Activated naive CD8-positive, alpha-beta T cell treated with anti-CD3 and anti-CD28 coated beads, Interleukin-2, amount 50 U/mL, for 24 hours (primary cell): ENCODE data around the gene NDUFV1.
A peak's percentile ranks its signal among the peaks of the same experiment; 100 is the strongest.
"Not testable (repeated sequence)": the region's sequence is repeated elsewhere in the genome, so short reads cannot be mapped to it uniquely, and the experiment has no call there.

Experiments used
- ATAC-seq: fragments of 150-1000 bp; cut with Tn5 transposase; one replicate; pipeline ENCODE4 v1.10.0; 2021
- DNase-seq: peaks from one replicate; pipeline ENCODE4 v3.0.0; 2021
- H3K27ac Mint-ChIP-seq: one replicate; pipeline ENCODE4 v1.8.0; 2021; ENCODE audit warnings: mild to moderate bottlenecking, mixed read lengths
- H3K27me3 Mint-ChIP-seq: one replicate; pipeline ENCODE4 v1.8.0; 2021; ENCODE audit warnings: mixed read lengths
- H3K36me3 Mint-ChIP-seq: one replicate; pipeline ENCODE4 v1.8.0; 2021; ENCODE audit warnings: low read depth, mixed read lengths
- H3K4me1 Mint-ChIP-seq: one replicate; pipeline ENCODE4 v1.8.0; 2021; ENCODE audit warnings: mixed read lengths
- H3K4me3 Mint-ChIP-seq: one replicate; pipeline ENCODE4 v1.8.0; 2021; ENCODE audit warnings: mild to moderate bottlenecking, moderate library complexity, mixed read lengths
- H3K9me3 Mint-ChIP-seq: one replicate; pipeline ENCODE4 v1.8.0; 2021; ENCODE audit warnings: mixed read lengths

Gene NDUFV1

DNA sequence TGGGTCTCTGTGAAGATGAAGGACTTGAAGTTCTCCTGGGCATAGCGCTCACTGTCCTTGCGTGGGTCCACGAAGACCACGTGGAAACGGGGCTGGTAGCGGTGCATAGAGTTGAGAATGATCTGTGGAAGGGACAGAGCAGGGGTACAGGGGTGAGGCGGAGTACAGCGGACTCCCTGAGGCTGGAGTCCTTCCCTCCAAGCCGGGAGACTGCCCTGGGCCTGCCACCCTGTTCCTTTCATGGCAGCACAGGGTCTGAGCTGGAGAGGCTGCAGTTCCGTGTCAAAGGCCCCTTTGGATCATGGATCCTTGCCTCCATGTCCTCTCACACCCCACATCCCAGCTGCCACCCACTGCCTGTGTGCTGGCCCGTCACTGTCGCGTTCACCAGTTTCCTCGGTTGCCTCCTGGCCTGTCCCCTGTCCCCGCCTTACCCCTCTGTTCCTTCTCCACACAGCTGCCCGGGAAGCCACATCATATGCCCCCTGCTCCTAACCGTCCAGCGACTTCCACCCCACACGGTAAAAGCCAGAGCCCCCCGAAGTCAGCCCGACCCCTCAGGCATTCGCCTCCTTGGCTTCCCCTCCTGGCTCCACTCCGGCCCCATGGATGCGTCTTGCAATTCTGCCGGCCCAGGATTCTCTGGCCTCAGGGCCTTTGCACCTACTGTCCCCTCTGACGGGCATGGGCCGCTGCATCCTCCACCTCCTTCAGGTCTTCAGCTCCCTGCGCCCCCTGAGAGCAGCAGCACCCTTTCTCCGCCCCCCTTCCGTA, 26.4 kb downstream of the NDUFV1 start:
- Mint-ChIP-seq H3K36me3 (no peaks in the 10 kb centered on the region), H3K9me3 (no peaks in the 10 kb centered on the region), H3K4me1 (peaks cover 9% of the 10 kb centered on the region), H3K27ac (no peak overlapping the region), H3K27me3 (no peaks in the 10 kb centered on the region), H3K4me3 (no peak overlapping the region)
- DNase-seq (no peak), ATAC-seq (no peak)

DNA sequence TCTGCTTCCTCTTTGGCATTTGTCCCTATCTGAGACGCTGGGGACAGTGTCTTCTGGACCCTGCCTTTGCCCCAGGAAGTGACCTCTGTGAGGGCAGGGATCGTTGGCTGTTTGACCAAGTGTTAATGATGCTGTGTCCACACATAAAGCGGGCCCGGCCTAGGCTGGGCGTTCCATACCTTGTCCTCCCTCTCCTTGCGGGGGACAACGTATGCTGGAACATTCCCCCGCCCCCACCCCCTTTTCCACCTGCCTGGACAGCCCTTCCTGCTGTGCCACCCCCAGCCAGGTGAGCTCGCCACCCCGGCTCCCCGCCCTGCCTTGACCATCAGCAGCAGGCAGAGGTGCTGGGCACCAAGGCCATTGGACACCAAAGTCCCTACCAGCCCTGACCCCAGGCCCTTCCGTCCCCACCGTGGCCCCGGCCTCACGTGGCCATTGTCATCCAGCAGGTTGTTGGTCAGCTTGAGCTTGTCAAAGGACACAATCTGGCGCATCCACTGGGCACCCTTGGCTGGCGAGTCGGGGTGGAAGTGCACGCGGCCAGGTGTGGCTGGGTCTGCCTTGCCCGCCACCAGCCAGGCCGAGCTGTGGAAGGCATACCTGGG, 27.1 kb downstream of the NDUFV1 start:
- Mint-ChIP-seq H3K27me3 (no peaks in the 10 kb centered on the region), H3K4me1 (peaks cover 9% of the 10 kb centered on the region), H3K36me3 (no peaks in the 10 kb centered on the region), H3K9me3 (no peaks in the 10 kb centered on the region), H3K27ac (no peak overlapping the region), H3K4me3 (no peak overlapping the region)
- ATAC-seq (no peak), DNase-seq (no peak)

DNA sequence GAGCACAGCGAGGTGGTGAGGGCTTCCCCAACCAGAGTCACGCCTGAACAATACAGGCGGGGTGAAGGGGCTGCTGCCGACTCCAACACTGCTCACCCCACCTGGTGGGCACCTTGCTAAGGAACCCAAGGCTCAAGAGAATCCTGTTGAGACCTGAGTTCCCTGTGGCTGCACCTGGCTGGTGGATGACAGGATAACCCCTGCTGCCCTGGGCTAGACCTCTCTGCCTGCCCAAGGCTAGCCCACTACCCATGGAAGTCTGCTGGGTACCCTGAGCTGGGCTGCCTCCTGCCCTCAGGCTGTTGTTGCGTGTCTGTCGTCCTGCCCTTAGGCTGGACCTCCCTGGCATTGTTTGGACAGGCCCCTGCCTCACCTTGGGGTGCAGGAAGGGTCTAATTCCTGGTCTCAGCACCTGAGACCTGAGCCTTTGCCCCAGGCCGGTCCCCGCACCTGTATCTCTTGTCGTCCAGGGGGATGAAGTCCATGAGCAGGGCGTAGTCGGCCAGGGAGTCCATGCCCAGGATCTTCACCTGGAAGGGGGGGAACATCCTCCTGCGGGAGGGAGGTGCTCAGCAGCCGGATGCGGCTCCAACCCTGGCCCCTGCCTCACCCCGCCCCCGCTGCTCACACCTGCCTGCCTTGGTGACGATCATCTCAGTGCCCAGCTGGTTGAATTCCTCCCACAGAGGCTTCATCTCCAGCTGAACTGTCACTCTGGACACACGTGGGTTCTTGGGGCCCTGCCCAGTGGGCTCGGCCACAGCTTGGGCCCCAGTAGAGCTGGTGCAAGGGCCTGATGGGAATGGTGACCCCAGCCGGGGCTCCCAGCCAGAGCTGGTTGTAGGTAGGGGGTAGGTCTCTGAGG, 27.9 kb downstream of the NDUFV1 start:
- Mint-ChIP-seq H3K4me3 (no peak overlapping the region), H3K9me3 (no peaks in the 10 kb centered on the region), H3K27me3 (no peaks in the 10 kb centered on the region), H3K27ac (no peak overlapping the region), H3K4me1 (peaks cover 9% of the 10 kb centered on the region), H3K36me3 (no peaks in the 10 kb centered on the region)
- no peak for DNase-seq
- no peak for ATAC-seq

DNA sequence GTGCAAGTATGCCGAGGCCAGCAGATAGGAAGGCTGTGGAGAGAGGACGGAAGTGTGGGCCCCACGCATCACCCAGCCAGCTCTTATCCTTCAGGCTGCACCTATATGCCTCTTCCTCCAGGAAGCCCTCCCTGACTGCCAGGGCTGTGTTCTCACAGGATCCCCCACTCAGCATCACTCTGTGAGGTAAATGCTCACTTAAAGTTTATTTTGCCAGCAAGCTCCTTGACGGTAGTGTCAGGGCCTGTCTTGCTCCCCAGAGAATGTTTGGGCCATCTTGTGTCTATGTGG, 28.4 kb downstream of the NDUFV1 start:
- Mint-ChIP-seq H3K27me3 (no peaks in the 10 kb centered on the region), H3K4me1 (peaks cover 9% of the 10 kb centered on the region), H3K27ac (no peak overlapping the region), H3K36me3 (no peaks in the 10 kb centered on the region), H3K4me3 (no peak overlapping the region), H3K9me3 (no peaks in the 10 kb centered on the region)
- ATAC-seq, result no peak
- no peak for DNase-seq

DNA sequence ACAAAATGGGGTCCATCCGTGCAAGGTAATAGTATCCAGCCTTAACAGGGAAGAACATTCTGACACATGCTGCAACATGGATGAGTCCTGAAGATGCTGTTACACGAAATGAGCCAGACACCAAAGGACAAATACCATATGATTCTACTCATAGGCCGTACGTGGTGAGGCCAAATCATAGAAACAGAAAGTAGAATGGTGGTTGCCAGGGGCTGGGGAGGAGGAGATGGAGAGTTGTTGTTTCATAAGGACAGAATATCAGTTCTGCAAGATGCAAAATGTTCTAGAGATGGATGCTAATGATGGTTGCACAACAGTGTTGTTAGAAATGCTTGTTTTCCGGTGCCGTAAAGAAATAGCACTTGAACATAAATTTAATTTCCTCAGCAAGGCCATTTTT, 30.2 kb downstream of the NDUFV1 start:
- DNase-seq (no peak), ATAC-seq (no peak)
- peaks cover 4% of the 10 kb centered on the region for H3K4me1 Mint-ChIP-seq
- H3K4me3 Mint-ChIP-seq, result no peak overlapping the region
- H3K36me3 Mint-ChIP-seq, result no peaks in the 10 kb centered on the region
- H3K27ac Mint-ChIP-seq, result no peak overlapping the region
- H3K9me3 Mint-ChIP-seq, result no peaks in the 10 kb centered on the region
- H3K27me3 Mint-ChIP-seq, result no peaks in the 10 kb centered on the region

DNA sequence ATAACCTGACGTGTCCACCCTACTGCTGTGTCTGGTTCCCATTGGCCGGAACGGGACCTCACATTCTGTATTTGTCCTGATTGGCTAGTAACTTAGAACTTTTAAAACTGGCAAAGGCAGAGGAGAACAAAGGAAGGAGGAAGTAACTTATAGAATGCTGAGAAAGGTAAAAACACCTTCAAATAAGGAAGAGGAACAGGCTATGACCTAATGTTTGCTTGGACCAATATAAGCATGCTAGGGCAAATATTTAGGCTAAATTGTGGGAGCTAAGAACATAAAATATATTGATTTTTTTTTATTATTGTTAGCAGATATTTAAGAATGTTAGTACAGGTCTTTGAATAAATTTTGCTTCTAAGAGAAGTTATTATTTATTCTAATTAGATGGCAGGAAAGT, 30.7 kb downstream of the NDUFV1 start:
- H3K4me3 Mint-ChIP-seq, H3K36me3 Mint-ChIP-seq, H3K9me3 Mint-ChIP-seq, DNase-seq, H3K27ac Mint-ChIP-seq, ATAC-seq, H3K27me3 Mint-ChIP-seq, H3K4me1 Mint-ChIP-seq: not testable (repeated sequence)

DNA sequence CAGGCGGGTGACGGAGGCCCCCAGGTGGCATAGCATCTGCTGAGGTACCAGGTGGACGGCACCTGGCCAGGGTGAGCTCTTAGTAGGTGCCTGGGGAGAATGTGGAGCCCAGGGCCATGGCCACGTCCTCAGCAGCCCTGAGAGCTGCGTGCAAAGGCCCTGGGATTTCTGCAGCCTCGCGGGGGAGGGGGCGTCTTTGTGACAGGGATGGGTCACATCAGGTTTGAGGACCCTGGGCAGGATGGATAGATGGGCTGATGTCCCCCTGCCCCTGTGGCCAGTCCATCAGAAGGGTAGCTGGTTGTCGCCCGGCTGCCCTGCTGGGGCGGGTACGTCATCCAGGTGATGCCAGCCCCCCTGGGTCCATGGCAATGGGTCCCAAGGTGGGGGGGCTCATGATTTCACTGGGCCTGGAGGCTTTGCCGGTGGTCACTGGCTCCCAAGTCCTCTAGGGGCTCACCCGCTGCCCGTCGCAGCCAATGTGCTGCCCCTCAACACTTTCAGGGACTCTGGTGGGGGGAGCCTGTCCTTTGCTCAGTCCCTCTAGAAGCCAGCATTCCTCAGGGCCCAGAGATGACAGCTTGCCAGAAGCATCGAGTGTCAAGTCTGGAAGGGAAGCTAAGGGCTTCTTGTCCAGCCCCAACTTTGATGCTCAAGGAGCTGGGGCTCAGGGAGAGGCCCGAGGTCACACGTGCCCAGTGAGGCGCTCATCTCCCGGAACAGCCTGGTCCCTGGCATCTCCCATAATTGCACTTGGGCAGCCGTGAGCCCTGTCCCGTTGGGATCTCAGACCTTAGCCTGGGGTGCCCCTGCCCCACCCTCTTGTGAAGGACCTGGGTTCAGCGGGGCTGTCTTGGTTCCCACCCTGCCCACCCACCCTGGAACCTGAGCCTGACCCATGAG, 32.0 kb downstream of the NDUFV1 start:
- H3K27me3 Mint-ChIP-seq, result no peaks in the 10 kb centered on the region
- no peak overlapping the region for H3K27ac Mint-ChIP-seq
- DNase-seq (no peak), ATAC-seq (no peak)
- no peaks in the 10 kb centered on the region for H3K9me3 Mint-ChIP-seq
- peaks cover 4% of the 10 kb centered on the region for H3K4me1 Mint-ChIP-seq
- no peak overlapping the region for H3K4me3 Mint-ChIP-seq
- no peaks in the 10 kb centered on the region for H3K36me3 Mint-ChIP-seq

DNA sequence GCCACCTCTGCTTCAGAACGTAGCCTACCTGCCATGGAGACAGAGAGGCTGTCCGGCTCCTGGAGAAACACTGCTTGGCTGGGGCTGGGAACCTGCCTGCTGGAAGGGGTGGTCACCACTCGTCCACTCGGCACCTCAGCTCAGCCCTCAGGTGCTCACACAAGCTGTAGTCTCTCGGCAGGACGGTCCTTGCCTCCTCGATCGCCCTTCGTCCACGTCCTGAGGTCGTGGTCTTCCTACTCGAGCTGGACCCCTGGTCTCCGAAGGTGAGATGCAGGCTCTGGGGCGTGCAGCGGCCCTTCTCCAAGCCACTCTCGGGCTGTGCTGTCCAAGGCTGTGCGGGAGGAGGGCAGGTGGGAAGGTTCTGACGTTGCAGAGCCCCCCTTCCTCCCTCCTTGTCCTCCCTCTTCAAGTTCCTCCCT, 32.7 kb downstream of the NDUFV1 start, which contains the start of gene TBX10:
TSS of gene TBX10 (minus strand) at position 326 of the 422 bp plus-strand sequence. CDS start at position 35, 291 bp downstream.
- H3K27me3 Mint-ChIP-seq, result no peaks in the 10 kb centered on the region
- H3K4me1 Mint-ChIP-seq, result peaks cover 6% of the 10 kb centered on the region
- no peak within 1 kb of the TSS for H3K4me3 Mint-ChIP-seq
- DNase-seq, result no peak
- ATAC-seq, result no peak
- H3K9me3 Mint-ChIP-seq, result no peaks in the 10 kb centered on the region
- no peaks in the 10 kb centered on the region for H3K36me3 Mint-ChIP-seq
- no peak within 1 kb of the TSS for H3K27ac Mint-ChIP-seq

DNA sequence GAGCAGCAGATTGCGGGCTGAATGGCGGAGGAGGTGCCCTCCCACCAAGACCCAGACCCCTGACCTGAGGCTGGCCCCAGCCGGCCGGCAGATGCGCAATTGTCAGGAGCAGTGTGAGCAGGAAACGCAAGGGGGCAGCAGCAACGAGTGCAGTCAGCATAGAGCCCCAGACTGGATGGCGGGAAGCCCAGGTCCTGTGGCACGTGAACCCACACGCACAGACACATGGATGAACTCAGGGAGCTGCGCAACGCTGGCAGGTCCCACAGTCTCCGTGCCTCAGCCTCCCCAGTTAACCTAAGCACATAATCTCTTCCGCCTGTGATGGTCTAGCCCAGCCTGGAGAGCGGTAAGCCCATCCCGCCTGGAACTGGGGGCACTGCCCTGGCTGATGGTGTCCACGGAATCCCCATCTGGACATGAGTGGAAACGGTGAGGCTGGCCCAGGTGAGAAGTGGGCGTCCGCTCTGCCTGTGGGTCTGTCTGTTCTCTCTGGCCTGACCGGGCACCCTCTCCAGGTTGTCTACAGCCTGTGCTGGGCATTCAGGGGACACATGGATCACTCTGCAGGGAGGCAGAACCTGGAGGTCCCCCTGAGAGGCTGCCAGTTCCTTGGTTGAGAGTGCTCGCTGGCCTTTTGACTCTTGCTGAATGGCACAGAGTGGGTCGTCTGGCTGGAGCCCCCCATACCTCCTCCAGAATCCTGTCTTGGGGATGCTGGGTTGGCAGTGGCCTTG, 33.5 kb downstream of the NDUFV1 start:
- Mint-ChIP-seq H3K27ac (no peak overlapping the region), H3K4me1 (peaks cover 6% of the 10 kb centered on the region), H3K4me3 (no peak overlapping the region), H3K9me3 (no peaks in the 10 kb centered on the region), H3K27me3 (no peaks in the 10 kb centered on the region), H3K36me3 (no peaks in the 10 kb centered on the region)
- ATAC-seq, result peak; percentile 57
- peak; percentile 66 for DNase-seq

DNA sequence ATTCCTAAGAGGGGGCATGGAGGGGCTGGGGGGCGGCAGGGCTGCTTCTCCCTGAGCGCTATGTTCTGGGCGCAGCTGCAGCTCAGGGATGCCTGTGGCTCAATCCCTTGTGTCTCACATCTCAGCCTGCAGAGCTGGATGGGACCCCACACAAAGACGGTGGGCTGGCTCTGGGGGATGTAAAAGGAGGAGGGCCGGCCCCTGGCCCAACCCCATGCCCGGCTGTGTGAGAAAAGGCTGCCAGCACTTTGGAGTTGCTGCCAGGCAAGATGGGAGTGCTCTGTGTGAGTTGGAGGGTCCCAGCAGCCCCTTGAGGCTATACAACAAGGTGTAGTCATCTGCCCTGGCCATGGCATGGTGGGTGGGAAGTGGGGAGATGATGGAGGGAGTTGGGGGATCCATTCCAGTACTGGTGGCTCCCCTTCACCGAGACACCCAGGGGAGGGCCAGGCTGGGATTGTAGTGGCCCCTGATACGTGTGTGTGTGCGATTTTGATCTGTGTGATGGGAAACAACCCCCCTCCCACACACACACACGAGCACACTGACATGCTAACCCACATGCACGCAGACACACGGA, 34.1 kb downstream of the NDUFV1 start:
- ATAC-seq (no peak), DNase-seq (no peak)
- H3K9me3 Mint-ChIP-seq, result no peaks in the 10 kb centered on the region
- H3K27me3 Mint-ChIP-seq, result no peaks in the 10 kb centered on the region
- no peak overlapping the region for H3K27ac Mint-ChIP-seq
- H3K4me3 Mint-ChIP-seq, result no peak overlapping the region
- H3K36me3 Mint-ChIP-seq, result no peaks in the 10 kb centered on the region
- peaks cover 9% of the 10 kb centered on the region for H3K4me1 Mint-ChIP-seq

DNA sequence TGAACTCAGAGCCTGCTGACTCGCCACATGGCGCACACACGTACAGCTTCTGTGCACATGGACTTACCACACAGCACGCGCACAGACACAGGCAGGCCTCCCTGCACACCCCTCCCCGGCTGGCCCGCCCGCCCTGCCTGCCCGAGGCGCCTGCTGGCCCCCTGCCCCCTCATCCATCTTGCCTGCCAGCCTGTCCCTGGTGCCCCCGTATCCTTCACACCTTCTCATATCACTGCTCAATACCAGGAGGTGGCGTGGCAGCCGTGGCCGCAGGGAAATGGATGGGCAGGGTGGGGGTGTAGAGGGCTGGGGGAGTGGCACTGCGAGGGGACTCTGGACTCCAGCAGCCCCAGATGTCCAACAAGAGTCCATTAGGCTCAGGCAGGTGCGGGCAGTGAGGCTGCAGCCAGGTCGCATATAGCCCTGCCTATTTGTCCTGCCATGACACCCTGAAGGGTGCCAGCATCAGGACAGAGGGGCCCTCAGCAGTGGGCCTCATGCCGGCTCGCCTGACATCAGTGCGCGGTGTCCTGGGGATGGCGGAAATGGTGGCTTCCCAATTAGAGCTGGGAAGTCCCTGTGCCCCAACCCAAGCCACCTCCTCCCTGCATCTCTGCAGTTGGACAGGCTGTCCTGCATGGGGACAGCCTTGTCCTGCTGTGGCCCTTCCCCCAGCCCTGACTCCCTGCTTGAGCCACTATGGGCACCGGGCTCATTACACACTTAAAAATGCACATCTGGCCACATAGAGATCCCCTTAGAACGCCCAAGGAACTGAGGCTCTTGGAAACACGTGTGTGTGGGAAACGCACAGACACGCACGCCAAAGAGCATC, 34.8 kb downstream of the NDUFV1 start:
- peaks cover 16% of the 10 kb centered on the region for H3K4me1 Mint-ChIP-seq
- DNase-seq, result no peak
- H3K9me3 Mint-ChIP-seq, result no peaks in the 10 kb centered on the region
- ATAC-seq, result no peak
- no peaks in the 10 kb centered on the region for H3K27me3 Mint-ChIP-seq
- no peaks in the 10 kb centered on the region for H3K36me3 Mint-ChIP-seq
- H3K4me3 Mint-ChIP-seq, result no peak overlapping the region
- no peak overlapping the region for H3K27ac Mint-ChIP-seq

DNA sequence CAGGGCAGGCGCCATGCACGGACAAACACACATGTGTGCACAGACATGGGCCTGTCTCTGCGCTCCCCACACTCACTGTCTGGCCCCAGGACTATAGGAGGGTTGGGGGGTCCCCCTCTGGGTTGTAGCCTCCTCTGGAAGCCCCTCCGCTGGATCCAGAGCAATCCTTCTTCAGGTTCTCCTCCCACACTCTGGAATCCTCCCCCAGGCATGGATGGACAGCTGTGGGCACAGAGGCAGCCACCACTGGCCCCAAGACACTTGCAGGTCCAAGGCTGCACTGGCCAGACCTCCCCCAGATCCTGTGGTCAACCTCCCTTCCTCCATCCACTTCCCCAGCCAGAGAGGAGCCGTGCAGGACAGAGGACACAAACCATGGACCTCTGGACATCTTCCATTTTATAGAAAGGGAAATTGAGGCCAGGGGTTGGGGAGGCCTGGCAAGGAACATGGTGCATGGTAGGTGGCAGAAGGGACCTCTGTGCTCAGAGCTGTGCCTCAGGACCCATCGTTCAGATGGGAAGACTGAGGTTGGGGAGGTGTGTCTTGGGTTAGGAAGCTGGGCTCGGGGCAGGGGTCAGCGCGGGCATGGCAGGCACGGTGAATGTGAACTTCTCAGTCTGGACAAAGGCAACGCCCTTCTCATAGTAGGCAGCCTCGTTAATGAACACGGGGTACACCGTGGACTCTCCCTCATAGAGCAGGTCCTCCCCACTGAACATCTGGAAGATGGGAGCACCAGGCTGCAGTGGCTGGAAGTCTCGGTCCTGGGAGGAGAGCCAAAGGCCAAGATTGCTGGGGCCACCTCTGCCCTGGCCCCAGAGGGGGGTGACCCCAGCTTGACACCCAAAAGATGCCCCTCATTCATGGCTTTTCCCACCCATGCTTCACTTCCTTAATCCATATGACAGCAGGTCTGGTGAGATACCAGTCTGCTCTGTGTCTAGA, 35.7 kb downstream of the NDUFV1 start:
- Mint-ChIP-seq H3K27me3 (no peaks in the 10 kb centered on the region), H3K4me3 (no peak overlapping the region), H3K4me1 (peaks cover 19% of the 10 kb centered on the region), H3K9me3 (no peaks in the 10 kb centered on the region), H3K36me3 (no peaks in the 10 kb centered on the region), H3K27ac (no peak overlapping the region)
- no peak for ATAC-seq
- no peak for DNase-seq
